NCI-H1105 treated with DMSO at 0.1 percent for 48 hours (cell line): ENCODE results near the gene WDR38.

Experiments
- DNase-seq: peaks from one replicate; lab custom pipeline; 2025; lab: John Stamatoyannopoulos, UW

The WDR38 gene

GRCh38 chr9:124858330-124859046 is 5.2 kb downstream of the WDR38 start:
- DNase-seq: no peak

GRCh38 chr9:124859803-124860581 is 6.7 kb downstream of the WDR38 start:
- DNase-seq: no peak

- DNase-seq: no peak
Observed at GRCh38 chr9:124860582-124861341, 7.5 kb downstream of the WDR38 start.

- DNase-seq: peak; percentile 88
Observed at GRCh38 chr9:124861342-124862229, 8.3 kb downstream of the WDR38 start, which contains the start of the genes ARPC5L and RPL35. Gene ARPC5L, plus strand, starts transcription at chr9:124862130. Its CDS starts 7,161 bp downstream, at chr9:124869291. Gene RPL35, minus strand, starts transcription at chr9:124861957. Its CDS starts 45 bp downstream, at chr9:124861912.

GRCh38 chr9:124863371-124863871 is 10.2 kb downstream of the WDR38 start:
- DNase-seq: no peak

GRCh38 chr9:124868511-124869465 is 15.5 kb downstream of the WDR38 start:
- DNase-seq: peak; percentile 76

- DNase-seq: no peak
Observed at GRCh38 chr9:124869466-124869985, 16.3 kb downstream of the WDR38 start.

GRCh38 chr9:124869986-124870560 is 16.8 kb downstream of the WDR38 start:
- DNase-seq: no peak

- no peak for DNase-seq
Observed at GRCh38 chr9:124870723-124871122, 17.5 kb downstream of the WDR38 start.

GRCh38 chr9:124871156-124871561 is 17.9 kb downstream of the WDR38 start:
- no peak for DNase-seq

- DNase-seq: no peak
Observed at GRCh38 chr9:124873664-124874063, 20.4 kb downstream of the WDR38 start.

GRCh38 chr9:124875501-124875900 is 22.2 kb downstream of the WDR38 start:
- DNase-seq: no peak

- DNase-seq: no peak
Observed at GRCh38 chr9:124877021-124877782, 23.9 kb downstream of the WDR38 start.

- DNase-seq: no peak
Observed at GRCh38 chr9:124878021-124878420, 24.8 kb downstream of the WDR38 start.

- DNase-seq: no peak
Observed at GRCh38 chr9:124878518-124878917, 25.3 kb downstream of the WDR38 start.

GRCh38 chr9:124879226-124879625 is 26.0 kb downstream of the WDR38 start:
- no peak for DNase-seq

GRCh38 chr9:124880501-124880900 is 27.2 kb downstream of the WDR38 start:
- DNase-seq: no peak

- DNase-seq: no peak
Observed at GRCh38 chr9:124881138-124881743, 28.0 kb downstream of the WDR38 start.
